CD4-positive, alpha-beta T cell treated with Interleukin-2 at 100 ng/mL for 4 hours (primary cell): ENCODE data around the gene PTP4A2.

Source experiments
- DNase-seq: peaks from one replicate; pipeline ENCODE4 v3.0.0-alpha.2; 2020; ENCODE audit warnings: low spot score

The PTP4A2 gene

GRCh38 chr1:31859719-31860118, 78.4 kb downstream of the PTP4A2 start:
- no peak for DNase-seq

DNA sequence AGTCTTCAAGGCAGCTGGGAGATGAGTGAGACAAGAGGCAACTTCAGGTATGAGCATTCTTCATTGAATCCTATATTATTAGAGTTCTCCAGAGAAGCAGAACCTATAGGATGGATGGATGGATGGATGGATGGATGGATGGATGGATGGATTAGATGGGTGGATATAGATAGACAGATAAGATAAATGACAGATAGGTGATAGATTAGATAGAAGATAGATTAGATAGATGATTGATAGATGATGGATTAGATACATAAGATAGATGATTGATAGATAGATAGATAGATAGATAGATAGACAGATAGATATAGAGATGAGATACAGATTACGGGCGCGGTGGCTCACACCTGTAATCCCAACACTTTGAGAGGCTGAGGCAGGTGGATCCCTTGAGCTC, 79.1 kb downstream of the PTP4A2 start:
- no peak for DNase-seq

DNA sequence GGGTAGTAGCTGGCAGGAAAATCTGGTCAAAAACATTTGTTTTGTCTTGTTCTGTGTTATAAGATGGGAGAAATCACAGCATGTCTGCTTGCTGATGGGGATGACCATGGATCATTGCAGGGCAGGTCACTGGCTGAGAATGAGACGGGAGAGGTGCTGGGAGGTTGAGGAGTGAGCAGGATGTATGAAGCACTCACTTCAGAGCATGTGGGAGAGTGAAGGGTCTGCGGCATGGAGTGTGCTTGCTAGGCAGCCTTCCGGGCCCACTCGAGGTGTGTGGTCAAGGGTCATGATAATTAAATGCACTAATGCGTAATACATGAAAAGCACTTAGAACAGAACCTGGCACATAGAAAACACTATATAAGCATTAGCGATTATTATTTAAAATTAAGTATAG, 80.3 kb downstream of the PTP4A2 start:
- DNase-seq, result no peak
